Osteocyte (in vitro differentiated cells): ENCODE data around the gene AP4E1. TPM values are rescaled to one million over a fixed set of nuclear protein-coding genes. Genes with fewer than 3 reads are reported as not detected.
"Not testable (repeated sequence)": the region's sequence is repeated elsewhere in the genome, so short reads cannot be mapped to it uniquely, and the experiment has no call there.

ENCODE experiments used
- DNase-seq: peaks from one replicate; pipeline ENCODE4 v3.0.0; 2021; ENCODE audit warnings: mixed read lengths; ENCODE audit not compliant: unreplicated experiment; ENCODE audit errors: extremely low spot score
- H3K27ac Mint-ChIP-seq: one replicate; pipeline ENCODE4 v1.8.0; 2021; ENCODE audit warnings: mild to moderate bottlenecking, mixed read lengths; ENCODE audit not compliant: unreplicated experiment
- H3K27me3 Mint-ChIP-seq: one replicate; pipeline ENCODE4 v1.8.0; 2021; ENCODE audit warnings: mixed read lengths; ENCODE audit not compliant: unreplicated experiment
- H3K36me3 Mint-ChIP-seq: one replicate; pipeline ENCODE4 v1.8.0; 2021; ENCODE audit warnings: mixed read lengths; ENCODE audit not compliant: unreplicated experiment
- H3K4me1 Mint-ChIP-seq: one replicate; pipeline ENCODE4 v1.8.0; 2021; ENCODE audit warnings: mixed read lengths; ENCODE audit not compliant: unreplicated experiment
- H3K4me3 Mint-ChIP-seq: one replicate; pipeline ENCODE4 v1.8.0; 2021; ENCODE audit warnings: mild to moderate bottlenecking, moderate library complexity, mixed read lengths; ENCODE audit not compliant: unreplicated experiment
- H3K9me3 Mint-ChIP-seq: one replicate; pipeline ENCODE4 v1.8.0; 2021; ENCODE audit warnings: mixed read lengths; ENCODE audit not compliant: unreplicated experiment
- CTCF ChIP-seq: fragments of 200-600 bp; sonication (generic); IDR thresholded peaks from 2 replicates; pipeline ENCODE4 v1.5.0; 2021; ENCODE audit warnings: antibody characterized with exemption, mild to moderate bottlenecking, moderate library complexity
- total RNA-seq: library from RNA; stranded (reverse); gene quantifications from 2 replicates; pipeline ENCODE4 v1.2.1, GENCODE V29; 2021

The AP4E1 gene
- total RNA-seq, 1 donor from 2014 or later, result 12.3 TPM

GRCh38 chr15:51024735-51025453, 116.4 kb downstream of the AP4E1 start:
- H3K36me3 Mint-ChIP-seq, result peaks cover 4% of the 10 kb centered on the region
- no peaks in the 10 kb centered on the region for H3K4me1 Mint-ChIP-seq
- no peak overlapping the region for H3K4me3 Mint-ChIP-seq
- no peaks in the 10 kb centered on the region for H3K27me3 Mint-ChIP-seq
- peaks cover 8% of the 10 kb centered on the region for H3K9me3 Mint-ChIP-seq
- no peak for DNase-seq
- no peak for TF ChIP-seq CTCF
- no peak overlapping the region for H3K27ac Mint-ChIP-seq

- Mint-ChIP-seq H3K27me3 (no peaks in the 10 kb centered on the region), H3K4me3 (no peak overlapping the region), H3K27ac (no peak overlapping the region), H3K36me3 (peaks cover 2% of the 10 kb centered on the region), H3K9me3 (peaks cover 6% of the 10 kb centered on the region), H3K4me1 (no peaks in the 10 kb centered on the region)
- DNase-seq, result no peak
- TF ChIP-seq CTCF, result no peak
Observed at GRCh38 chr15:51025454-51025846, 117.0 kb downstream of the AP4E1 start.

- no peak for DNase-seq
- Mint-ChIP-seq H3K27ac (no peak overlapping the region), H3K36me3 (peaks cover 3% of the 10 kb centered on the region), H3K4me3 (no peak overlapping the region), H3K9me3 (peaks cover 6% of the 10 kb centered on the region), H3K27me3 (no peaks in the 10 kb centered on the region), H3K4me1 (no peaks in the 10 kb centered on the region)
- TF ChIP-seq CTCF, result no peak
Observed at GRCh38 chr15:51030649-51031316, 122.3 kb downstream of the AP4E1 start.

- H3K36me3 Mint-ChIP-seq, DNase-seq, H3K4me1 Mint-ChIP-seq, H3K27me3 Mint-ChIP-seq, H3K27ac Mint-ChIP-seq, H3K9me3 Mint-ChIP-seq: not testable (repeated sequence)
- peak overlapping the region; percentile 31 for H3K4me3 Mint-ChIP-seq
Observed at GRCh38 chr15:51037474-51037873, 129.0 kb downstream of the AP4E1 start.

GRCh38 chr15:51038162-51038973, 129.9 kb downstream of the AP4E1 start:
- no peaks in the 10 kb centered on the region for H3K9me3 Mint-ChIP-seq
- no peak overlapping the region for H3K4me3 Mint-ChIP-seq
- no peak overlapping the region for H3K27ac Mint-ChIP-seq
- no peaks in the 10 kb centered on the region for H3K27me3 Mint-ChIP-seq
- peaks cover 9% of the 10 kb centered on the region for H3K4me1 Mint-ChIP-seq
- peaks cover 1% of the 10 kb centered on the region for H3K36me3 Mint-ChIP-seq
- no peak for TF ChIP-seq CTCF
- DNase-seq, result no peak
